Esophagus squamous epithelium (tissue), 4 donors: ENCODE results near the gene CNTRL.

Source experiments
- CTCF ChIP-seq, 6 experiments: fragments of 450-650 bp in 4 of 6; fragments of 200-600 bp in 2 of 6; sonication (generic) in 2 of 6; IDR thresholded peaks; one replicate each; pipeline ENCODE4 v1.5.1; 2016 to 2019; ENCODE audit warnings: antibody characterized with exemption in 6 of 6, mild to moderate bottlenecking in 4 of 6, moderate library complexity in 4 of 6
- POLR2A ChIP-seq, 4 donors: fragments of 450-650 bp; IDR thresholded peaks; one replicate each; pipeline ENCODE4 v1.6.1; 2017; ENCODE audit warnings: antibody characterized with exemption in 4 of 4, mild to moderate bottlenecking in 4 of 4, moderate library complexity in 3 of 4

DNA sequence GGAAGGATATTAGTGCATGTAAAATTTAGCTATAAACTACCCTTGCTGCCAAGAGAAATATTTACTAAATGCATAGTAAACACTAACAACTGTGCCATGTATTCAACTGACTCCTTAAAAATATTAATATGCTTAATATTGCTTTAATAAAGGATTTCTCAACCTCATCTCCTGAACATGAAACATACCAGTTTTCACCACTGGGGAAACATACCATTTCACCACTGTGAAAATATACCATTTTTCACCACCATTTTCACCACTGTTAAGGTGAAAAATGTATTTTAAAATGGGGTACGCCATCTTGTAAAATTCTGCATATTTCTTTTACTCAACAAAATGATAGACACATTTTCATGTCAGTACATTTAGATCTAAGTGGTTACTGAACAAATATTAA is 122.4 kb downstream of the CNTRL start:
- TF ChIP-seq CTCF (IDR thresholded peaks at IDR 0.05) (peak in 3 of 6 experiments; percentile 13 to 31 (median 23)), POLR2A (IDR thresholded peaks at IDR 0.05) (no peak)
